Activated CD4-positive, alpha-beta T cell treated with anti-CD3 and anti-CD28 coated beads for 36 hours (primary cell): ENCODE results near the gene ORM2. TPM values are rescaled to one million over a fixed set of nuclear protein-coding genes. Genes with fewer than 3 reads are reported as not detected.

Source experiments
- ATAC-seq: fragments of 200-7000 bp; cut with Tn5 transposase; one replicate; pipeline ENCODE4 v1.10.0; 2021; ENCODE audit warnings: mild to moderate bottlenecking, moderate library complexity
- CTCF ChIA-PET: fragments of 350-600 bp; sonication (Branson Sonifier 250); formaldehyde crosslinking; loops from one replicate; lab custom pipeline; 2021; ENCODE audit warnings: antibody characterized with exemption; lab: Charles Lee
- POLR2A ChIA-PET: fragments of 350-600 bp; sonication (Branson Sonifier 250); formaldehyde crosslinking; loops from one replicate; lab custom pipeline; 2021; ENCODE audit warnings: antibody characterized with exemption, inconsistent platforms; lab: Charles Lee
- DNase-seq: peaks from one replicate; pipeline ENCODE4 v3.0.0-alpha.2; 2020
- H3K27ac Mint-ChIP-seq: one replicate; pipeline ENCODE4 v1.8.0; 2021; ENCODE audit warnings: mixed read lengths
- H3K27me3 Mint-ChIP-seq: one replicate; pipeline ENCODE4 v1.8.0; 2021; ENCODE audit warnings: mixed read lengths
- H3K36me3 Mint-ChIP-seq: one replicate; pipeline ENCODE4 v1.8.0; 2021; ENCODE audit warnings: low read depth, mixed read lengths
- H3K4me1 Mint-ChIP-seq: one replicate; pipeline ENCODE4 v1.8.0; 2021; ENCODE audit warnings: mixed read lengths
- H3K4me3 Mint-ChIP-seq: one replicate; pipeline ENCODE4 v1.8.0; 2021; ENCODE audit warnings: mild to moderate bottlenecking, moderate library complexity, mixed read lengths
- H3K9me3 Mint-ChIP-seq: one replicate; pipeline ENCODE4 v1.8.0; 2021; ENCODE audit warnings: low read depth, mixed read lengths
- intact Hi-C, 2 experiments: fragments of 100-400 bp; cut with DNase I in 1 of 2; cut with micrococcal nuclease in 1 of 2; formaldehyde crosslinking; loops; one replicate each; pipeline versions ENCODE4 v1.14.2 to v1.15.1; 2022 to 2024; cut with DNase I, micrococcal nuclease
- total RNA-seq, 2 experiments: library from RNA; stranded (reverse); gene quantifications; one replicate each; pipeline ENCODE4 v1.2.3, GENCODE V29; 2021

The ORM2 gene
- total RNA-seq, 2 experiments from 2014 or later = not detected

- Mint-ChIP-seq H3K36me3 (peaks cover 90% of the 10 kb centered on the region), H3K4me1 (peaks cover 38% of the 10 kb centered on the region), H3K27ac (no peak overlapping the region), H3K27me3 (no peaks in the 10 kb centered on the region), H3K9me3 (no peaks in the 10 kb centered on the region), H3K4me3 (no peak overlapping the region)
- ChIA-PET POLR2A (no interaction called here), CTCF (interaction anchor here (0.7 to 1.1 kb wide), 2 partner anchors 40 to 54 kb away, joined by 3 to 6 read pairs; no protein-coding TSS in a partner anchor)
- no peak for DNase-seq
- no peak for ATAC-seq
- intact Hi-C loops = loop anchor here in 1 of 2 experiments (10.0 kb wide), 1 partner anchor 159 kb away; the partner anchor contains the start of gene WHRN
Observed at GRCh38 chr9:114345493-114346065, 15.9 kb downstream of the ORM2 start.

- no peak for ATAC-seq
- ChIA-PET POLR2A (no interaction called here), CTCF (interaction anchor here (0.7 to 1.1 kb wide), 2 partner anchors 39 to 55 kb away, joined by 3 to 6 read pairs; no protein-coding TSS in a partner anchor)
- H3K27ac Mint-ChIP-seq = peak overlapping the region; percentile 22
- peaks cover 44% of the 10 kb centered on the region for H3K4me1 Mint-ChIP-seq
- intact Hi-C loops = loop anchor here in 1 of 2 experiments (10.0 kb wide), 1 partner anchor 159 kb away; the partner anchor contains the start of gene WHRN
- no peak for DNase-seq
- no peaks in the 10 kb centered on the region for H3K9me3 Mint-ChIP-seq
- H3K27me3 Mint-ChIP-seq = no peaks in the 10 kb centered on the region
- peaks cover 91% of the 10 kb centered on the region for H3K36me3 Mint-ChIP-seq
- no peak overlapping the region for H3K4me3 Mint-ChIP-seq
Observed at GRCh38 chr9:114346146-114346545, 16.5 kb downstream of the ORM2 start.

GRCh38 chr9:114347675-114348074 lies 18.0 kb downstream of the ORM2 start:
- no peaks in the 10 kb centered on the region for H3K27me3 Mint-ChIP-seq
- H3K4me3 Mint-ChIP-seq = no peak overlapping the region
- ATAC-seq (no peak), DNase-seq (no peak)
- H3K4me1 Mint-ChIP-seq = peaks cover 56% of the 10 kb centered on the region
- peaks cover 88% of the 10 kb centered on the region for H3K36me3 Mint-ChIP-seq
- intact Hi-C loops = loop anchor here (2.0 to 10.0 kb wide), 3 partner anchors 27 to 245 kb away; partner anchors contain the start of gene WHRN (in 1 of the 2)
- no peaks in the 10 kb centered on the region for H3K9me3 Mint-ChIP-seq
- POLR2A ChIA-PET = interaction anchor here (0.9 kb wide), 1 partner anchor 16 kb away, joined by 3 read pairs; no protein-coding TSS in a partner anchor
- peak overlapping the region; percentile 97 for H3K27ac Mint-ChIP-seq
- CTCF ChIA-PET = interaction anchor here (0.9 to 1.5 kb wide), 2 partner anchors 8 to 93 kb away, joined by 3 read pairs; no protein-coding TSS in a partner anchor

GRCh38 chr9:114348261-114348905 lies 18.7 kb downstream of the ORM2 start:
- ChIA-PET POLR2A (interaction anchor here (0.9 to 2.1 kb wide), 4 partner anchors 15 to 39 kb away, joined by 3 to 16 read pairs (median 6); partner anchors contain the start of gene AKNA), CTCF (interaction anchor here (0.9 to 1.6 kb wide), 5 partner anchors 9 to 92 kb away, joined by 3 to 13 read pairs (median 5); no protein-coding TSS in a partner anchor)
- no peak for ATAC-seq
- intact Hi-C loops = loop anchor here (2.0 to 10.0 kb wide), 3 partner anchors 28 to 244 kb away; partner anchors contain the start of gene WHRN (in 1 of the 2)
- peak overlapping the region; percentile 97 for H3K27ac Mint-ChIP-seq
- H3K4me1 Mint-ChIP-seq = peaks cover 61% of the 10 kb centered on the region
- H3K4me3 Mint-ChIP-seq = peak overlapping the region; percentile 47
- H3K27me3 Mint-ChIP-seq = no peaks in the 10 kb centered on the region
- no peak for DNase-seq
- H3K36me3 Mint-ChIP-seq = peaks cover 87% of the 10 kb centered on the region
- H3K9me3 Mint-ChIP-seq = no peaks in the 10 kb centered on the region

GRCh38 chr9:114348906-114349482 lies 19.3 kb downstream of the ORM2 start:
- ATAC-seq (peak; percentile 88), DNase-seq (peak; percentile 97)
- ChIA-PET POLR2A (interaction anchor here (0.6 to 2.1 kb wide), 4 partner anchors 15 to 39 kb away, joined by 3 to 16 read pairs (median 6); partner anchors contain the start of gene AKNA), CTCF (interaction anchor here (0.7 to 1.6 kb wide), 7 partner anchors 30 to 91 kb away, joined by 3 to 13 read pairs (median 5); partner anchors contain the start of gene AKNA)
- Mint-ChIP-seq H3K4me3 (peak overlapping the region; percentile 47), H3K9me3 (no peaks in the 10 kb centered on the region), H3K36me3 (peaks cover 84% of the 10 kb centered on the region), H3K4me1 (peaks cover 65% of the 10 kb centered on the region), H3K27me3 (no peaks in the 10 kb centered on the region), H3K27ac (peak overlapping the region; percentile 97)
- intact Hi-C loops = loop anchor here (1.0 to 10.0 kb wide), 7 partner anchors 14 to 244 kb away; partner anchors contain the start of gene WHRN (in 1 of the 2)

GRCh38 chr9:114349713-114350480 lies 20.2 kb downstream of the ORM2 start:
- intact Hi-C loops = loop anchor here (1.0 to 10.0 kb wide), 7 partner anchors 13 to 243 kb away; partner anchors contain the start of gene WHRN (in 1 of the 2)
- Mint-ChIP-seq H3K4me1 (peaks cover 67% of the 10 kb centered on the region), H3K9me3 (no peaks in the 10 kb centered on the region), H3K27ac (peak overlapping the region; percentile 97), H3K4me3 (peak overlapping the region; percentile 11), H3K27me3 (no peaks in the 10 kb centered on the region), H3K36me3 (peaks cover 78% of the 10 kb centered on the region)
- ChIA-PET CTCF (interaction anchor here (1.3 to 1.6 kb wide), 3 partner anchors 14 to 38 kb away, joined by 3 to 6 read pairs (median 5); partner anchors contain the start of gene AKNA), POLR2A (interaction anchor here (0.6 to 2.1 kb wide), 3 partner anchors 14 to 36 kb away, joined by 3 to 16 read pairs (median 8); no protein-coding TSS in a partner anchor)
- ATAC-seq = no peak
- no peak for DNase-seq

GRCh38 chr9:114350636-114351401 lies 21.1 kb downstream of the ORM2 start:
- H3K4me1 Mint-ChIP-seq = peaks cover 67% of the 10 kb centered on the region
- CTCF ChIA-PET = interaction anchor here (0.6 to 1.7 kb wide), 4 partner anchors 12 to 262 kb away, joined by 3 to 5 read pairs (median 4); no protein-coding TSS in a partner anchor
- POLR2A ChIA-PET = no interaction called here
- no peak overlapping the region for H3K4me3 Mint-ChIP-seq
- ATAC-seq = no peak
- intact Hi-C loops = no loop called here
- H3K9me3 Mint-ChIP-seq = no peaks in the 10 kb centered on the region
- peak; percentile 52 for DNase-seq
- H3K27ac Mint-ChIP-seq = peak overlapping the region; percentile 97
- H3K27me3 Mint-ChIP-seq = no peaks in the 10 kb centered on the region
- H3K36me3 Mint-ChIP-seq = peaks cover 71% of the 10 kb centered on the region

GRCh38 chr9:114351932-114352331 lies 22.3 kb downstream of the ORM2 start:
- no peak for ATAC-seq
- ChIA-PET POLR2A (interaction anchor here (0.6 to 1.1 kb wide), 5 partner anchors 12 to 211 kb away, joined by 3 to 5 read pairs (median 4); no protein-coding TSS in a partner anchor), CTCF (interaction anchor here (1.7 to 3.5 kb wide), 2 partner anchors 11 to 13 kb away, joined by 4 to 12 read pairs; no protein-coding TSS in a partner anchor)
- no peaks in the 10 kb centered on the region for H3K9me3 Mint-ChIP-seq
- no peak for DNase-seq
- H3K4me3 Mint-ChIP-seq = no peak overlapping the region
- peak overlapping the region; percentile 82 for H3K27ac Mint-ChIP-seq
- peaks cover 62% of the 10 kb centered on the region for H3K4me1 Mint-ChIP-seq
- intact Hi-C loops = no loop called here
- no peaks in the 10 kb centered on the region for H3K27me3 Mint-ChIP-seq
- H3K36me3 Mint-ChIP-seq = peaks cover 69% of the 10 kb centered on the region

- intact Hi-C loops = no loop called here
- Mint-ChIP-seq H3K27me3 (no peaks in the 10 kb centered on the region), H3K4me1 (peaks cover 48% of the 10 kb centered on the region), H3K4me3 (no peak overlapping the region), H3K36me3 (peaks cover 73% of the 10 kb centered on the region), H3K9me3 (no peaks in the 10 kb centered on the region), H3K27ac (no peak overlapping the region)
- ATAC-seq (no peak), DNase-seq (no peak)
- ChIA-PET POLR2A (interaction anchor here (1.6 kb wide), 1 partner anchor 30 kb away, joined by 5 read pairs; no protein-coding TSS in a partner anchor), CTCF (interaction anchor here (1.0 to 1.1 kb wide), 4 partner anchors 26 to 49 kb away, joined by 3 to 7 read pairs (median 4); partner anchors contain the start of gene AKNA)
Observed at GRCh38 chr9:114355821-114356220, 26.2 kb downstream of the ORM2 start.
